ENCODE results near the gene IGFL1.

DNA sequence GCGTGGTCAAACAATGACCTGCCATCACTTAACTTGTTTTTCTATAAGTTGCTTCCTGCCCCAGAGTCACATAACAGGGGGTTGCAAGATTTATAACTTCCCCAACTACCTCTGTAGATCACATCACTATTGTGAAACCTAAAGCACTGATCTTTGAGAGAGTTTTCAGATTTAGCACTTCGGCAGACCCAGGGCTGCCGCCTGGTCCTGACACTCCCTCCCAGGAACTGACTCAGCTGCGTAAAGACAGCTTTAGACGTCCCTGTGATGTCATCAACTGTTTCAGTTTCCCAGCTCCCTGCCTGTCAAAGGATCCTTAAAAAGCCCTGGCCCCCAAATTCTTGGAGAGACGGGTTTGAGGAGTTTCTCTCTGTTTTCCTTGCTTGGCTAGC, 48.2 kb upstream of the IGFL1 start:
- TF ChIP-seq POLR2A (IDR thresholded peaks at IDR 0.05; ENCODE audit: low read depth, low read length) = no peak
- TF ChIP-seq CHD1 (IDR thresholded peaks at IDR 0.05; ENCODE audit: low read depth, low read length) = no peak
- TF ChIP-seq, protein P1, sequence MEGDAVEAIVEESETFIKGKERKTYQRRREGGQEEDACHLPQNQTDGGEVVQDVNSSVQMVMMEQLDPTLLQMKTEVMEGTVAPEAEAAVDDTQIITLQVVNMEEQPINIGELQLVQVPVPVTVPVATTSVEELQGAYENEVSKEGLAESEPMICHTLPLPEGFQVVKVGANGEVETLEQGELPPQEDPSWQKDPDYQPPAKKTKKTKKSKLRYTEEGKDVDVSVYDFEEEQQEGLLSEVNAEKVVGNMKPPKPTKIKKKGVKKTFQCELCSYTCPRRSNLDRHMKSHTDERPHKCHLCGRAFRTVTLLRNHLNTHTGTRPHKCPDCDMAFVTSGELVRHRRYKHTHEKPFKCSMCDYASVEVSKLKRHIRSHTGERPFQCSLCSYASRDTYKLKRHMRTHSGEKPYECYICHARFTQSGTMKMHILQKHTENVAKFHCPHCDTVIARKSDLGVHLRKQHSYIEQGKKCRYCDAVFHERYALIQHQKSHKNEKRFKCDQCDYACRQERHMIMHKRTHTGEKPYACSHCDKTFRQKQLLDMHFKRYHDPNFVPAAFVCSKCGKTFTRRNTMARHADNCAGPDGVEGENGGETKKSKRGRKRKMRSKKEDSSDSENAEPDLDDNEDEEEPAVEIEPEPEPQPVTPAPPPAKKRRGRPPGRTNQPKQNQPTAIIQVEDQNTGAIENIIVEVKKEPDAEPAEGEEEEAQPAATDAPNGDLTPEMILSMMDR (conservative IDR thresholded peaks at IDR 0.05; ENCODE audit: low read depth, low read length) = no peak
